Stomach (tissue), 9 donors: ENCODE data around the gene NR2E3. TPM values are rescaled to one million over a fixed set of nuclear protein-coding genes. Genes with fewer than 3 reads are reported as not detected.
"Not testable (repeated sequence)": the region's sequence is repeated elsewhere in the genome, so short reads cannot be mapped to it uniquely, and the experiment has no call there.

Experiments
- DNase-seq, 2 donors: peaks; one replicate each; pipeline versions ENCODE4 v3.0.0 to v3.0.0-alpha.2; 2013 to 2019
- H3K27ac ChIP-seq, 5 donors: fragments of 200-600 bp in 4 of 5; sonication (generic) in 4 of 5; one replicate each; pipeline ENCODE4 v1.5.1; 2013 to 2019; ENCODE audit warnings: mild to moderate bottlenecking in 1 of 5, moderate library complexity in 1 of 5
- H3K27me3 ChIP-seq, 3 donors: fragments of 200-600 bp; sonication (generic); one replicate each; pipeline ENCODE4 v1.5.1; 2017 to 2019; ENCODE audit warnings: mixed run types in 1 of 3
- H3K36me3 ChIP-seq, 4 donors: fragments of 200-600 bp; sonication (generic); 1 replicate in 3 of 4; 2 replicates in 1 of 4; pipeline ENCODE4 v1.5.1; 2016 to 2019
- H3K4me1 ChIP-seq, 4 donors: fragments of 200-600 bp; sonication (generic); one replicate each; pipeline ENCODE4 v1.5.1; 2016 to 2019
- H3K4me3 ChIP-seq, 4 donors: fragments of 200-600 bp; sonication (generic) in 3 of 4; one replicate each; pipeline ENCODE4 v1.5.1; 2016 to 2019; ENCODE audit warnings: mild to moderate bottlenecking in 1 of 4
- H3K9me3 ChIP-seq, 4 donors: fragments of 200-600 bp; sonication (generic); one replicate each; pipeline ENCODE4 v1.5.1; 2016 to 2019
- EP300 ChIP-seq: sonication (generic); formaldehyde crosslinking; IDR thresholded peaks from one replicate; pipeline ENCODE4 v1.6.1; 2017; ENCODE audit warnings: antibody characterized with exemption
- POLR2A ChIP-seq, 4 donors: fragments of 450-650 bp; IDR thresholded peaks; one replicate each; pipeline ENCODE4 v1.6.1; 2016; ENCODE audit warnings: antibody characterized with exemption in 4 of 4, control low read depth in 2 of 4, mild to moderate bottlenecking in 1 of 4, moderate library complexity in 1 of 4
- POLR2AphosphoS5 ChIP-seq, 3 donors: sonication (generic); formaldehyde crosslinking; IDR thresholded peaks; one replicate each; pipeline ENCODE4 v1.6.1; 2016; ENCODE audit warnings: antibody characterized with exemption in 3 of 3
- WGBS, 5 donors: extraction: QIAGEN DNeasy Blood & Tissue Kit in 3 of 5; methylation state at CpG; one replicate each; pipeline versions ENCODE4 v1.1.5 to v1.1.7; 2013 to 2018; 5-methylcytosine and 5-hydroxymethylcytosine counted together
- intact Hi-C: fragments of 100-400 bp; cut with DNase I; formaldehyde crosslinking; loops from one replicate; pipeline ENCODE4 v1.15.1; 2023; ENCODE audit warnings: low total_unique reads
- polyA plus RNA-seq, 3 donors: library from polyadenylated mRNA; stranded (reverse); fragments of 200-250 nt; gene quantifications; one replicate each; pipeline ENCODE4 v1.2.3, GENCODE V29; 2013
- total RNA-seq, 5 donors: library from RNA; depleted of rRNA; stranded (reverse); fragments of >200 nt; gene quantifications; one replicate each; pipeline versions ENCODE4 v1.1.0 to v1.2.3, GENCODE V29; 2014 to 2016
- TF ChIP-seq, protein P1 (sequence below), 7 experiments: fragments of 450-650 bp in 4 of 7; fragments of 200-600 bp in 3 of 7; sonication (generic) in 3 of 7; IDR thresholded peaks; one replicate each; pipeline ENCODE4 v1.5.1; 2016 to 2019; ENCODE audit warnings: antibody characterized with exemption in 7 of 7, control low read depth in 2 of 7, mild to moderate bottlenecking in 1 of 7
- donor health status: healthy with polysubstance abuse.
- donor health status: Bipolar disorder and iron deficiency.
- donor health status: healthy.

Gene NR2E3
- total and polyA plus RNA-seq, 8 donors = 0.25 to 1.3 (median 0.53) TPM; not detected in 4

DNA sequence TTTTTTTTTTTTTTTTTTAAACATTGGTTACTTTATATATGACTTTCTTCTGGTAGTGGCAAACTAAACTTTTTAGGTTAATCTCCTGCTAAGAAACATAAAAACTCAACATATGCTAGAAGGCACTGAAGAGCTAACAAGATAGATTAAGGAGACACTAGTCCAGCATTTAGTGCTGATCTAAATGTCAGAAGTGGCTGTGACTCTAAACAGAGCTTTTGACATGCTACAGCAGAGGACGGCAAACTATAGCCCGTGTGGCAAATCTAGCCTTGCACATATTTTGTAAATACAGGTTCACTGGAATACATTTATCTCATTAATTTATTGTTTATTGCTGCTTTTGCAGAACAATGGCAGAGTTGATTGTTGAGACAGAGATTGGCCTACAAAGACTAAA is 20.6 kb downstream of the NR2E3 start:
- Histone ChIP-seq H3K36me3 (peaks cover 33 to 54% (median 46%) of the 10 kb centered on the region in 4 donors), H3K4me3 (no peak overlapping the region), H3K4me1 (no peaks in the 10 kb centered on the region), H3K27me3 (no peaks in the 10 kb centered on the region), H3K9me3 (no peaks in the 10 kb centered on the region), H3K27ac (no peak overlapping the region)
- WGBS, 5 donors = 81 to 97% (median 93%) methylated on average over 2 of the region's 2 CpGs
- intact Hi-C loops = no loop called here
- TF ChIP-seq POLR2A (IDR thresholded peaks at IDR 0.05) (no peak), POLR2AphosphoS5 (IDR thresholded peaks at IDR 0.05) (no peak), EP300 (no peak)
- TF ChIP-seq, protein P1, sequence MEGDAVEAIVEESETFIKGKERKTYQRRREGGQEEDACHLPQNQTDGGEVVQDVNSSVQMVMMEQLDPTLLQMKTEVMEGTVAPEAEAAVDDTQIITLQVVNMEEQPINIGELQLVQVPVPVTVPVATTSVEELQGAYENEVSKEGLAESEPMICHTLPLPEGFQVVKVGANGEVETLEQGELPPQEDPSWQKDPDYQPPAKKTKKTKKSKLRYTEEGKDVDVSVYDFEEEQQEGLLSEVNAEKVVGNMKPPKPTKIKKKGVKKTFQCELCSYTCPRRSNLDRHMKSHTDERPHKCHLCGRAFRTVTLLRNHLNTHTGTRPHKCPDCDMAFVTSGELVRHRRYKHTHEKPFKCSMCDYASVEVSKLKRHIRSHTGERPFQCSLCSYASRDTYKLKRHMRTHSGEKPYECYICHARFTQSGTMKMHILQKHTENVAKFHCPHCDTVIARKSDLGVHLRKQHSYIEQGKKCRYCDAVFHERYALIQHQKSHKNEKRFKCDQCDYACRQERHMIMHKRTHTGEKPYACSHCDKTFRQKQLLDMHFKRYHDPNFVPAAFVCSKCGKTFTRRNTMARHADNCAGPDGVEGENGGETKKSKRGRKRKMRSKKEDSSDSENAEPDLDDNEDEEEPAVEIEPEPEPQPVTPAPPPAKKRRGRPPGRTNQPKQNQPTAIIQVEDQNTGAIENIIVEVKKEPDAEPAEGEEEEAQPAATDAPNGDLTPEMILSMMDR (IDR thresholded peaks at IDR 0.05) = no peak
- no peak for DNase-seq

DNA sequence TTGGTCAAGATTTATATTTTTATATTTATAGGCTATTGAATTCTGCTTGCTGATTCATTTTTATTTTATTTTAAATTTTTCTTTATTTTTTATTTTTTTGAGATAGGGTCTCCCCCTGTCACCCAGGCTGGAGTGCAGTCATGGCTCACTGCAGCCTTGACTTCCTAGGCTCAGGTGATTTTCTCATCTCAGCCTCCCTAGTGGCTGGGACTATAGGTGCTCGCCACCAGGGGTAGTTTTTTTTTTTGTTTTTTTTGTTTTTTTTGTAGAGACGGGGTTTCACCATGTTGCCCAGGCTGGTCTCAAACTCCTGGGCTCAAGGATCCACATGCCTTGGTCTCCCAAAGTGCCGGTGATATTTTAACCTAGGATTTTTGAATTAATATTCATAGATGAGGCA is 31.2 kb downstream of the NR2E3 start:
- Histone ChIP-seq H3K36me3 (peaks cover 0 to 59% (median 55%) of the 10 kb centered on the region in 4 donors), H3K27ac (no peak overlapping the region), H3K9me3 (no peaks in the 10 kb centered on the region), H3K4me1 (peaks cover 0 to 9% (median 4%) of the 10 kb centered on the region in 4 donors), H3K27me3 (no peaks in the 10 kb centered on the region), H3K4me3 (no peak overlapping the region)
- DNase-seq = no peak
- intact Hi-C loops = no loop called here
- WGBS, 5 donors = 95 to 99% (median 97%) methylated on average over 3 of the region's 3 CpGs
- TF ChIP-seq, protein P1 (IDR thresholded peaks at IDR 0.05) = no peak
- no peak for TF ChIP-seq EP300
- TF ChIP-seq POLR2AphosphoS5 (IDR thresholded peaks at IDR 0.05) = no peak
- no peak for TF ChIP-seq POLR2A (IDR thresholded peaks at IDR 0.05)

DNA sequence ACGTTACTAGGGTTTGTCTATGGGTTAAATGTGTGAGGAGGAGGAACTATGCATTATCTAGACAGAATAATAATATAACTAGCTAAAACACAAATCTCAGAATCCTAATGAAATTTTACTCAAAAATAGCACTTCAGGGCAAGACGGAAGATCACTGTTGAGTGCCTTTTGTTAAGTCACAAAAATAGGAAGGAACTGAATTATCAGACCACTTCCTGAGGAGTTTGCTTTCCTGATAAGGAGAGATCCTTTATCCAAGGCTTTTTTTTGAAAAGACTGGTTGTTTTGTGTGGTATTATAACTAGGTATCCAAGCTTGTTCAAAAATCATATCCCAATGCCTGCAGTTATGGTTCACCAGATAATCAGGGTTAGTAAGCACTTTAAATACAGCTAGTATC is 34.6 kb downstream of the NR2E3 start:
- TF ChIP-seq, protein P1 (IDR thresholded peaks at IDR 0.05) = no peak
- no peak for TF ChIP-seq EP300
- no peak for TF ChIP-seq POLR2AphosphoS5 (IDR thresholded peaks at IDR 0.05)
- no peak for TF ChIP-seq POLR2A (IDR thresholded peaks at IDR 0.05)
- H3K36me3 ChIP-seq = peaks cover 23 to 91% (median 87%) of the 10 kb centered on the region in 4 donors
- H3K27me3 ChIP-seq = no peaks in the 10 kb centered on the region
- 80 to 92% (median 90%) methylated on average over 2 of the region's 2 CpGs for WGBS, 5 donors
- intact Hi-C loops = no loop called here
- H3K27ac ChIP-seq = no peak overlapping the region
- no peak overlapping the region for H3K4me3 ChIP-seq
- H3K9me3 ChIP-seq = no peaks in the 10 kb centered on the region
- H3K4me1 ChIP-seq = no peaks in the 10 kb centered on the region
- no peak for DNase-seq

DNA sequence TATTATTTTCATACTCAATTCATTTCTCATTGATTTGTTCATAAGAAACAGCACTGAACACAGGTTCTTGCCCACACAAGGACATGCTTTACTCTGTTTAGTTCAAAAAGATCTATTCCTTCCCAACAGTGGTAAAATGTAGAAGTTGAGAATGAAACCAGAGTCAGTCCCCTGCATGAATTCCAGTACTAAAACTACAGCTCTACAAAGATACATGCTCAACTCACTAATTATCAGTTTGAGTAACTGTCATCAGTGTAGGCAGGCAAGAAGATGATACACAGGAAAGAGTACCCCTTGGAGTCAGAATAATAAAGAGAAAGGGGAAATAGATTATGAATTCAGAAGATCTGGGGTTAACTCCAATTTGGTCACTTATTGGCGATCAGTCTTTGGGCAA is 43.2 kb downstream of the NR2E3 start:
- Histone ChIP-seq H3K36me3 (peaks cover 21 to 83% (median 78%) of the 10 kb centered on the region in 4 donors), H3K27me3 (no peaks in the 10 kb centered on the region), H3K4me3 (no peak overlapping the region), H3K27ac (no peak overlapping the region), H3K4me1 (no peaks in the 10 kb centered on the region), H3K9me3 (no peaks in the 10 kb centered on the region)
- intact Hi-C loops = no loop called here
- WGBS, 5 donors = 94 to 98% (median 96%) methylated on average over 1 of the region's 1 CpG
- TF ChIP-seq POLR2AphosphoS5 (IDR thresholded peaks at IDR 0.05) = no peak
- TF ChIP-seq, protein P1 (IDR thresholded peaks at IDR 0.05) = no peak
- TF ChIP-seq POLR2A (IDR thresholded peaks at IDR 0.05) = no peak
- TF ChIP-seq EP300 = no peak
- DNase-seq = no peak

DNA sequence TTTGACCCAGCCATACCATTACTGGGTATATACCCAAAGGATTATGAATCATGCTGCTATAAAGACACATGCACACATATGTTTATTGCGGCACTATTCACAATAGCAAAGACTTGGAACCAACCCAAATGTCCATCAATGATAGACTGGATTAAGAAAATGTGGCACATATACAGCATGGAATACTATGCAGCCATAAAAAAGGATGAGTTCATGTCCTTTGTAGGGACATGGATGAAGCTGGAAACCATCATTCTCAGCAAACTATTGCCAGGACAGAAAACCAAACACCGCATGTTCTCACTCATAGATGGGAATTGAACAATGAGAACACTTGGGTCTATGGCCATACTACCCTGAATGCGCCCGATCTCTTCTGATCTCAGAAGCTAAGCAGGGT is 47.9 kb downstream of the NR2E3 start:
- WGBS, 5 donors = 89 to 100% (median 95%) methylated on average over 4 of the region's 4 CpGs
- H3K4me3 ChIP-seq, H3K9me3 ChIP-seq, H3K27me3 ChIP-seq, H3K4me1 ChIP-seq, DNase-seq, intact Hi-C loops, H3K27ac ChIP-seq: not testable (repeated sequence)
- peaks cover 0 to 63% (median 60%) of the 10 kb centered on the region in 4 donors for H3K36me3 ChIP-seq
